ENCODE results near the gene TMEM151B. TPM values are rescaled to one million over a fixed set of nuclear protein-coding genes. Genes with fewer than 3 reads are reported as not detected.

Gene TMEM151B
- total and polyA plus RNA-seq, 2 of the 13 experiments (the other 11 are each of a cell fraction or from before 2014, with no cell fraction given): not detected

GRCh38 chr6:44247338-44248302, 22.6 kb upstream of the TMEM151B start (continued):
- TF ChIP-seq ZBTB44 (CRISPR knock-in tag; IDR thresholded peaks at IDR 0.05): no peak
- TF ChIP-seq CCDC6 (CRISPR knock-in tag; IDR thresholded peaks at IDR 0.05): no peak
- no peak for TF ChIP-seq ZNF142 (CRISPR knock-in tag; IDR thresholded peaks at IDR 0.05)
- TF ChIP-seq ZFP37 (CRISPR knock-in tag; IDR thresholded peaks at IDR 0.05; ENCODE audit: borderline replicate concordance): no peak; the same call in 1 of the 2 replicates
- no peak; the same call in 1 of the 2 replicates for TF ChIP-seq ZNF451 (CRISPR knock-in tag; IDR thresholded peaks at IDR 0.05)
- no peak for TF ChIP-seq ZNF503 (CRISPR knock-in tag; IDR thresholded peaks at IDR 0.05)
- TF ChIP-seq NRL (CRISPR knock-in tag; IDR thresholded peaks at IDR 0.05; ENCODE audit: borderline replicate concordance): no peak
- TF ChIP-seq IKZF1 (IDR thresholded peaks at IDR 0.05): no peak
- no peak for TF ChIP-seq ZNF337 (CRISPR knock-in tag; IDR thresholded peaks at IDR 0.05; ENCODE audit: borderline replicate concordance, low read depth)
- TF ChIP-seq ZBTB46 (CRISPR knock-in tag; IDR thresholded peaks at IDR 0.05; ENCODE audit: borderline replicate concordance): no peak
- TF ChIP-seq ZNF768 (CRISPR knock-in tag; IDR thresholded peaks at IDR 0.05): 0 out of 2 replicates have a peak, but pooled peaks have one; percentile 34
- TF ChIP-seq GPN1 (CRISPR knock-in tag; IDR thresholded peaks at IDR 0.05; ENCODE audit: borderline replicate concordance): no peak
- no peak for TF ChIP-seq ARNT (IDR thresholded peaks at IDR 0.05)
- no peak for TF ChIP-seq SRF (IDR thresholded peaks at IDR 0.05; ENCODE audit: low read depth, low read length)
- TF ChIP-seq ZNF484 (CRISPR knock-in tag; IDR thresholded peaks at IDR 0.05; ENCODE audit: borderline replicate concordance, low read depth): no peak
- no peak; the same call in 1 of the 2 replicates for TF ChIP-seq MEIS2 (CRISPR knock-in tag; IDR thresholded peaks at IDR 0.05)
- TF ChIP-seq ZSCAN21 (CRISPR knock-in tag; IDR thresholded peaks at IDR 0.05; ENCODE audit: borderline replicate concordance): peak; percentile 64
- TF ChIP-seq HIVEP1 (CRISPR knock-in tag; IDR thresholded peaks at IDR 0.05): no peak; the same call in 1 of the 2 replicates

Measured in HepG2 (cell line).